ENCODE data around the gene TDO2. TPM values are rescaled to one million over a fixed set of nuclear protein-coding genes. Genes with fewer than 3 reads are reported as not detected.

TDO2 gene
- 1 to 10 TPM in 1 of 2 donors, under 1 TPM in 1; 0.09 to 4.8 TPM for total RNA-seq

DNA sequence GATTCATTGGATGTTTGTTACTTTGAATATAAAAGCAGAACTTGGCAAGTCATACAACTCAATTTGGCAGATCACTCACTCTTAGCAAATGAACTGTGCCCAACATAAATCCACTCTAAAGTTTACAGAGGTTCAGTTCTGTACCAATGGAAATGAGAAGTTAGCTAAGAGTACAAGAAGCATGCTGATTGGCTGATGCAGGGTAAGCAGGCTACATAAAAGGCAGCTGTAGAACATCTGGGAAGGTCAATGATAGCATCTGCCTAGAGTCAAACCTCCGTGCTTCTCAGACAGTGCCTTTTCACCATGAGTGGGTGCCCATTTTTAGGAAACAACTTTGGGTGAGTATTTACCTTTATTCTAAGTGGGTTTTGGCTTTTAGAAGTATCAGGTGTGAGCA lies at the start of gene TDO2:
Gene TDO2, plus strand, starts transcription at position 244 of the 400 bp plus-strand sequence. Its CDS starts 63 bp downstream, at position 307.
- intact Hi-C loops (cut with DNase I) = no loop called here
- no peaks in the 10 kb centered on the region for H3K27me3 ChIP-seq (replicated peaks; ENCODE audit: insufficient read depth)
- no peaks in the 10 kb centered on the region for H3K36me3 ChIP-seq
- TF ChIP-seq, protein P1, sequence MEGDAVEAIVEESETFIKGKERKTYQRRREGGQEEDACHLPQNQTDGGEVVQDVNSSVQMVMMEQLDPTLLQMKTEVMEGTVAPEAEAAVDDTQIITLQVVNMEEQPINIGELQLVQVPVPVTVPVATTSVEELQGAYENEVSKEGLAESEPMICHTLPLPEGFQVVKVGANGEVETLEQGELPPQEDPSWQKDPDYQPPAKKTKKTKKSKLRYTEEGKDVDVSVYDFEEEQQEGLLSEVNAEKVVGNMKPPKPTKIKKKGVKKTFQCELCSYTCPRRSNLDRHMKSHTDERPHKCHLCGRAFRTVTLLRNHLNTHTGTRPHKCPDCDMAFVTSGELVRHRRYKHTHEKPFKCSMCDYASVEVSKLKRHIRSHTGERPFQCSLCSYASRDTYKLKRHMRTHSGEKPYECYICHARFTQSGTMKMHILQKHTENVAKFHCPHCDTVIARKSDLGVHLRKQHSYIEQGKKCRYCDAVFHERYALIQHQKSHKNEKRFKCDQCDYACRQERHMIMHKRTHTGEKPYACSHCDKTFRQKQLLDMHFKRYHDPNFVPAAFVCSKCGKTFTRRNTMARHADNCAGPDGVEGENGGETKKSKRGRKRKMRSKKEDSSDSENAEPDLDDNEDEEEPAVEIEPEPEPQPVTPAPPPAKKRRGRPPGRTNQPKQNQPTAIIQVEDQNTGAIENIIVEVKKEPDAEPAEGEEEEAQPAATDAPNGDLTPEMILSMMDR (IDR thresholded peaks at IDR 0.05) = no peak
- no peak for TF ChIP-seq POLR2A (IDR thresholded peaks at IDR 0.05)
- no peak for TF ChIP-seq POLR2AphosphoS5 (IDR thresholded peaks at IDR 0.05)
- no peaks in the 10 kb centered on the region for H3K9me3 ChIP-seq
- WGBS = 48% methylated on average over 1 of the region's 1 CpG
- no peak for DNase-seq (ENCODE audit: low spot score)
- no peak within 1 kb of the TSS for H3K27ac ChIP-seq
- H3K4me3 ChIP-seq = no peak within 1 kb of the TSS
- H3K4me1 ChIP-seq (replicated peaks) = no peaks in the 10 kb centered on the region

DNA sequence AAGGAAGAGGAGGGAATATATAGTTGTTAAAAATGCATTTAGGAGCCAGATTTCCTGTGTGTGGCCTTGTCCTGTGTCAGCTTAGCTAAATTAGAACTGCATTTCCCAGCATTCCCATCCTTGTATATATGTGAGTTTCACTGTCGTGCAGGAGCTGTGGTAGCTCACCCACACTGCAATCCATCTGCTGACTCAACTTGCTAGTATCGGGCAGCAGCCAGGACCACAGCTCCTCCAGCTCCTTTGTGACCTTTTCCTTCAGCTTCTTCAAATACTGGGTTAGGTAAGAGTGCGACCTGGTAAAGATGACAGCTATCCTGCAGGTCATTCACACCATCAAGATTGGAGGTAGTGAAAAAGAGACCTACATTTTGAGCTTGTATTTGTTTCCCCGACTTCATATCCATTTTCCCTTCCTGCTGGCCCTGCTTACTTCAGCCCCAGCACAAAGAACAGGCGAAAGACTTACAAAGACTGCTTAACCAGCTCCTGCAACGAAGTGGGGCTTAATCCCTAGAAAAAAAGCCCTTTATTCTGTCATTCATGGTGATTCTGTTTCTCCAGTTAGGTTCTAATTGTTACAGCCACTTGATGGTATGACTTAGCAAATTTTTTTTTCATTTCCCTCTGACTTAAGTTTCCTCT lies 48.8 kb upstream of the TDO2 start:
- Histone ChIP-seq H3K27ac (no peak overlapping the region), H3K4me3 (no peak overlapping the region), H3K36me3 (no peaks in the 10 kb centered on the region), H3K4me1 (replicated peaks) (no peaks in the 10 kb centered on the region), H3K9me3 (no peaks in the 10 kb centered on the region), H3K27me3 (replicated peaks; ENCODE audit: insufficient read depth) (no peaks in the 10 kb centered on the region)
- no peak for TF ChIP-seq POLR2AphosphoS5 (IDR thresholded peaks at IDR 0.05)
- no peak for TF ChIP-seq POLR2A (IDR thresholded peaks at IDR 0.05)
- TF ChIP-seq, protein P1 (IDR thresholded peaks at IDR 0.05) = no peak
- WGBS = 87% methylated on average over 6 of the region's 6 CpGs
- no peak for DNase-seq (ENCODE audit: low spot score)
- intact Hi-C loops (cut with DNase I) = no loop called here

DNA sequence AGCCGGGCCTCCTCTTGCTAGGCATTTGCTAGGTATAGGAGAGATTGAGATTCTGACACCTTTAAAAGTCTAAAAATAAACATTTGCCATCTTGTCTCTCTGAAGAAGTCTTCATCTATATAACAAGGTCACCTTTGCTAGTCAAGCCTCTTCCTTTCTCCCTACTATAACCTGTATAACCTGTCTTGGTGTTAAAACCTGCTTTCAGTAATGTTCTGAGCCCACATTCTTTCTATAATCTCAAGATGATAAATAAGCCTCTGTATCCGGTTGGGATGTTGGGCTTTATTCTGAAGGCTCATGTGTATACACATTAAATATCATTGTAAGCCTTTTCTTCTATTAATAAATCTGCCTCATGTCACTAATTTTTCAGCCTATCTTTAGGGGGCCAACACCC lies 47.6 kb upstream of the TDO2 start:
- no peak for DNase-seq (ENCODE audit: low spot score)
- Histone ChIP-seq H3K36me3 (no peaks in the 10 kb centered on the region), H3K27me3 (replicated peaks; ENCODE audit: insufficient read depth) (no peaks in the 10 kb centered on the region), H3K9me3 (no peaks in the 10 kb centered on the region), H3K27ac (peak overlapping the region in 1 of 2 donors; percentile 21), H3K4me1 (replicated peaks) (no peaks in the 10 kb centered on the region), H3K4me3 (no peak overlapping the region)
- WGBS = 44% methylated on average over 2 of the region's 2 CpGs
- intact Hi-C loops (cut with DNase I) = no loop called here
- TF ChIP-seq, protein P1 (IDR thresholded peaks at IDR 0.05) = no peak

DNA sequence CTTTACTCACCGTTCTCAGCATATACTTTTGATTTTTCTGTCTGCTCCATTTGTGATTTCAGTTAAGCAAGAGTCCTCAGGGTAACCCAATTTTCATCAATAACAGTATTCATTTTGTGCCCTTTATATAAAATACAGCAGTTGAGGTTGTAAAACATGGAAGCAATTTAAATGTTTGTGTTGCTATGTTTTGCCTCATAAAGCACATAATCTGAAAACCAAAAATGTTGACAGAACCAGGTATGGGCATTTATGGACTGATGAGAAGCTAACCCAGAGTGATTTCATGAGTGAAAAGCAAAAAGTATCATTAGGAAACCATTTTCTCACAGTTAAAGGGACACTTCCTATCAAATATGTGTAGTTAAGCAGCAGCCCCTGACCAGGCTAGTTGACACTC lies 37.3 kb upstream of the TDO2 start, which contains the start of gene ASIC5:
Gene ASIC5, minus strand, starts transcription at position 101 of the 400 bp plus-strand sequence. Its CDS starts 51 bp downstream, at position 50.
- no peaks in the 10 kb centered on the region for H3K36me3 ChIP-seq
- DNase-seq (ENCODE audit: low spot score) = no peak
- H3K27ac ChIP-seq = no peak within 1 kb of the TSS
- no peaks in the 10 kb centered on the region for H3K9me3 ChIP-seq
- no peaks in the 10 kb centered on the region for H3K27me3 ChIP-seq (replicated peaks; ENCODE audit: insufficient read depth)
- no peaks in the 10 kb centered on the region for H3K4me1 ChIP-seq (replicated peaks)
- TF ChIP-seq POLR2AphosphoS5 (IDR thresholded peaks at IDR 0.05) = no peak
- no peak for TF ChIP-seq POLR2A (IDR thresholded peaks at IDR 0.05)
- TF ChIP-seq, protein P1 (IDR thresholded peaks at IDR 0.05) = no peak
- H3K4me3 ChIP-seq = no peak within 1 kb of the TSS
- 3% methylated on average over 1 of the region's 1 CpG for WGBS
- intact Hi-C loops (cut with DNase I) = no loop called here

DNA sequence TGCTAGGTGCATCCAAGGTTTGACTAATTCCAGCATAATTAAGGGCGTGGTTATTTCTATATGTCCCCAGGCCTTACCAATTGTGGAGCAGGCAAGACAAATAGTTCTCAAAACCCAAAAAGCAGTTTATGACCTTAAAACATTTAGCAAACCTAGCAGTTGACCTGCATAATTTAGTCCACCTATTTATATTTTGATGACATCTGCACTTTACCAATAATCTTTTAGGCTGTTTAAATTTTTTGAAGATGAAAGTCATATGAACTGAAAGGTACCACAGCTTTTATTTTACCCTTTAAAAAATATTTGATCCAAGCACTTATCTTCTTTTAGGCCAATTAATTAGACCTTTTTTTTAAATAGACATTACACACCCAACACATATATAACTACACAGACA lies 27.6 kb upstream of the TDO2 start:
- intact Hi-C loops (cut with DNase I) = no loop called here
- no peak overlapping the region for H3K4me3 ChIP-seq
- H3K9me3 ChIP-seq = no peaks in the 10 kb centered on the region
- DNase-seq (ENCODE audit: low spot score) = no peak
- no peak overlapping the region for H3K27ac ChIP-seq
- H3K27me3 ChIP-seq (replicated peaks; ENCODE audit: insufficient read depth) = no peaks in the 10 kb centered on the region
- no peaks in the 10 kb centered on the region for H3K4me1 ChIP-seq (replicated peaks)
- no peak for TF ChIP-seq POLR2A (IDR thresholded peaks at IDR 0.05)
- no peak for TF ChIP-seq POLR2AphosphoS5 (IDR thresholded peaks at IDR 0.05)
- TF ChIP-seq, protein P1 (IDR thresholded peaks at IDR 0.05) = no peak
- H3K36me3 ChIP-seq = no peaks in the 10 kb centered on the region
- WGBS = 93% methylated on average over 1 of the region's 1 CpG

Data from prostate gland (tissue), 2 donors.